ENCODE data around the gene CLNK. TPM values are rescaled to one million over a fixed set of nuclear protein-coding genes. Genes with fewer than 3 reads are reported as not detected.

CLNK gene
- total and polyA plus RNA-seq, 2 donors (not counting 1 experiment from before 2014, with no cell fraction given) = 0.57 to 0.75 TPM

DNA sequence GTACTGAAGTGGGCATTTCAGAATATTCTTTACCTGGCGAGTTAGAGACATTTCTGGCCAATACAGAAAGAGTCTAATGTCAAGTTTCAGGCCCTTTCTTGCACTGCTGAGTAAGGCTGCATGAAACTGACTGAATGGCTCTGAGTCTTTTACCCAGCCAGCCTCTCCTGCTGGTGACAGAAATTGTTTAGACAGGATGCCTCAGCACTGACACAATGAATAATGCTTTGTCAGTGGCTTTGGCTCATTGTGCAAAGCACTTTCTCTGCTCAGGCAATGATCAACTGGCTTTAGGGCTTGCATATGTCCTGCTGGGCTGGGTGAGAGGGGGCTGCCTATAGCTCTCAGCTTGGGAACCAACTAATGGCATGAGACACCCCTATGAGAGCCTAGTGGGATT is 45.5 kb downstream of the CLNK start:
- Histone ChIP-seq H3K4me1 (ENCODE audit: control insufficient read depth in 2 of 2, insufficient read depth in 2 of 2, low read length in 2 of 2) (peaks cover 3% of the 10 kb centered on the region in 2 donors), H3K9me3 (ENCODE audit: control extremely low read depth in 1 of 3, control insufficient read depth in 2 of 3, insufficient read depth in 1 of 3, low read length in 2 of 3) (no peaks in the 10 kb centered on the region), H4K20me1 (ENCODE audit: control insufficient read depth, insufficient read depth, low read length, poor library complexity, severe bottlenecking) (no peaks in the 10 kb centered on the region), H3K36me3 (replicated peaks in 1 of 2; ENCODE audit: control extremely low read depth in 1 of 2, control insufficient read depth in 1 of 2, extremely low read depth in 1 of 2, insufficient read depth in 2 of 2, low read length in 1 of 2) (no peaks in the 10 kb centered on the region), H2AFZ (ENCODE audit: insufficient read depth, low read depth, low read length, poor library complexity, severe bottlenecking) (no peak overlapping the region), H3K4me2 (replicated peaks; ENCODE audit: low read depth, low read length, poor library complexity, severe bottlenecking) (no peak overlapping the region), H3K27ac (ENCODE audit: low read length in 2 of 2) (no peak overlapping the region), H3K9ac (ENCODE audit: low read length) (no peak overlapping the region), H3K4me3 (ENCODE audit: control extremely low read depth in 1 of 5, extremely low read depth in 1 of 5, insufficient read depth in 1 of 5, low read depth in 2 of 5, low read length in 4 of 5) (no peak overlapping the region), H3K79me2 (ENCODE audit: control insufficient read depth, insufficient read depth, low read length) (no peaks in the 10 kb centered on the region), H3K27me3 (replicated peaks in 1 of 4; ENCODE audit: control extremely low read depth in 1 of 4, control insufficient read depth in 3 of 4, insufficient read depth in 4 of 4, low read length in 3 of 4) (no peaks in the 10 kb centered on the region)
- H3K27me3 Mint-ChIP-seq = peaks cover 2% of the 10 kb centered on the region
- no peak for ATAC-seq (ENCODE audit: low read depth)
- H3K4me3 Mint-ChIP-seq = no peak overlapping the region
- intact Hi-C loops (cut with micrococcal nuclease) = no loop called here
- no peak for TF ChIP-seq EZH2 (IDR thresholded peaks at IDR 0.05; ENCODE audit: borderline replicate concordance, insufficient read depth, low read depth, low read length, poor library complexity, severe bottlenecking)
- TF ChIP-seq, protein P1, sequence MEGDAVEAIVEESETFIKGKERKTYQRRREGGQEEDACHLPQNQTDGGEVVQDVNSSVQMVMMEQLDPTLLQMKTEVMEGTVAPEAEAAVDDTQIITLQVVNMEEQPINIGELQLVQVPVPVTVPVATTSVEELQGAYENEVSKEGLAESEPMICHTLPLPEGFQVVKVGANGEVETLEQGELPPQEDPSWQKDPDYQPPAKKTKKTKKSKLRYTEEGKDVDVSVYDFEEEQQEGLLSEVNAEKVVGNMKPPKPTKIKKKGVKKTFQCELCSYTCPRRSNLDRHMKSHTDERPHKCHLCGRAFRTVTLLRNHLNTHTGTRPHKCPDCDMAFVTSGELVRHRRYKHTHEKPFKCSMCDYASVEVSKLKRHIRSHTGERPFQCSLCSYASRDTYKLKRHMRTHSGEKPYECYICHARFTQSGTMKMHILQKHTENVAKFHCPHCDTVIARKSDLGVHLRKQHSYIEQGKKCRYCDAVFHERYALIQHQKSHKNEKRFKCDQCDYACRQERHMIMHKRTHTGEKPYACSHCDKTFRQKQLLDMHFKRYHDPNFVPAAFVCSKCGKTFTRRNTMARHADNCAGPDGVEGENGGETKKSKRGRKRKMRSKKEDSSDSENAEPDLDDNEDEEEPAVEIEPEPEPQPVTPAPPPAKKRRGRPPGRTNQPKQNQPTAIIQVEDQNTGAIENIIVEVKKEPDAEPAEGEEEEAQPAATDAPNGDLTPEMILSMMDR (IDR thresholded peaks at IDR 0.05) = no peak
- ChIA-PET CTCF (no interaction called here), POLR2A (no interaction called here)
- DNase-seq = no peak
- WGBS (ENCODE audit: insufficient coverage) = 100% methylated on average over 1 of the region's 1 CpG
- peaks cover 3% of the 10 kb centered on the region for H3K9me3 Mint-ChIP-seq (ENCODE audit: insufficient read depth)
- no peak overlapping the region for H3K27ac Mint-ChIP-seq
- H3K4me1 Mint-ChIP-seq = peaks cover 6% of the 10 kb centered on the region

DNA sequence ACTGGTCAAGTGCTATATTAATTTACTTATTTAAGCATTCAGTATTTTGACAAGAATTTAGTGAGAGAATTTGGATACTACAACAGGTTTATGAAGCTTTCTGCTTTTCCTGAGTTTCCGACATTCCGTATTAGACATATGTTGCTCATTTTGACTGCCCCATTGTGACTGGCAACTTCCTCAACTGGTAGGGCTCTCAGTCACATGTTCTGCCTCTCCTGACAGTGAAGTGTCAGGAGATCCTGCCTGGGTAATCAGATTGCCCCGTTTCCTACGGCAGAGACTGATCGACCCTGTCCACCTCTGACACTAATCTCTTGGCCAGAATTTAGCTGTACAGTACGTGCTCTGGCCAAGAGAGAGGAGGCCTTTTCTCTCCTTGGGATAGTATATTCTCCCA is 49.5 kb downstream of the CLNK start:
- no peak overlapping the region for H3K4me3 Mint-ChIP-seq
- no peak overlapping the region for H3K27ac ChIP-seq (ENCODE audit: low read length in 2 of 2)
- no peak overlapping the region for H3K27ac Mint-ChIP-seq
- no peak overlapping the region for H2AFZ ChIP-seq (ENCODE audit: insufficient read depth, low read depth, low read length, poor library complexity, severe bottlenecking)
- no peaks in the 10 kb centered on the region for H4K20me1 ChIP-seq (ENCODE audit: control insufficient read depth, insufficient read depth, low read length, poor library complexity, severe bottlenecking)
- DNase-seq (no peak), ATAC-seq (ENCODE audit: low read depth) (no peak)
- H3K36me3 ChIP-seq (replicated peaks in 1 of 2; ENCODE audit: control extremely low read depth in 1 of 2, control insufficient read depth in 1 of 2, extremely low read depth in 1 of 2, insufficient read depth in 2 of 2, low read length in 1 of 2) = no peaks in the 10 kb centered on the region
- no peak overlapping the region for H3K4me3 ChIP-seq (ENCODE audit: control extremely low read depth in 1 of 5, extremely low read depth in 1 of 5, insufficient read depth in 1 of 5, low read depth in 2 of 5, low read length in 4 of 5)
- no peaks in the 10 kb centered on the region for H3K9me3 Mint-ChIP-seq (ENCODE audit: insufficient read depth)
- no peaks in the 10 kb centered on the region for H3K9me3 ChIP-seq (ENCODE audit: control extremely low read depth in 1 of 3, control insufficient read depth in 2 of 3, insufficient read depth in 1 of 3, low read length in 2 of 3)
- no peak overlapping the region for H3K4me2 ChIP-seq (replicated peaks; ENCODE audit: low read depth, low read length, poor library complexity, severe bottlenecking)
- POLR2A ChIA-PET = no interaction called here
- H3K79me2 ChIP-seq (ENCODE audit: control insufficient read depth, insufficient read depth, low read length) = no peaks in the 10 kb centered on the region
- peaks cover 6% of the 10 kb centered on the region for H3K27me3 Mint-ChIP-seq
- CTCF ChIA-PET = no interaction called here
- H3K9ac ChIP-seq (ENCODE audit: low read length) = no peak overlapping the region
- H3K4me1 ChIP-seq (ENCODE audit: control insufficient read depth in 2 of 2, insufficient read depth in 2 of 2, low read length in 2 of 2) = no peaks in the 10 kb centered on the region
- TF ChIP-seq, protein P1 (IDR thresholded peaks at IDR 0.05) = no peak
- TF ChIP-seq EZH2 (IDR thresholded peaks at IDR 0.05; ENCODE audit: borderline replicate concordance, insufficient read depth, low read depth, low read length, poor library complexity, severe bottlenecking) = no peak
- H3K27me3 ChIP-seq (replicated peaks in 1 of 4; ENCODE audit: control extremely low read depth in 1 of 4, control insufficient read depth in 3 of 4, insufficient read depth in 4 of 4, low read length in 3 of 4) = no peaks in the 10 kb centered on the region
- intact Hi-C loops (cut with micrococcal nuclease) = no loop called here
- H3K4me1 Mint-ChIP-seq = no peaks in the 10 kb centered on the region
- 96% methylated on average over 2 of the region's 6 CpGs for WGBS (ENCODE audit: insufficient coverage)

Measured in B cell (primary cell).